PFSK-1 (cell line): ENCODE results near the gene SKAP1.

Experiments used
- POLR2AphosphoS5 ChIP-seq: IDR thresholded peaks from 2 replicates; pipeline ENCODE4 v1.6.1; 2012; ENCODE audit warnings: low read depth, mild to moderate bottlenecking, control low read depth, low read length, moderate library complexity
- REST ChIP-seq, 2 experiments: IDR thresholded peaks; 2 replicates each; pipeline versions ENCODE4 v1.6.1 to v1.8.0; 2011 to 2012; ENCODE audit warnings: low read depth in 2 of 2, low read length in 2 of 2, control low read depth in 1 of 2, inconsistent platforms in 1 of 2, mild to moderate bottlenecking in 1 of 2, moderate library complexity in 1 of 2; ENCODE audit not compliant: insufficient read depth in 1 of 2
- SIN3A ChIP-seq: IDR thresholded peaks from 2 replicates; pipeline ENCODE4 v1.6.1; 2012; ENCODE audit warnings: mild to moderate bottlenecking, low read length, moderate library complexity, borderline replicate concordance; ENCODE audit not compliant: insufficient read depth
- TAF1 ChIP-seq: IDR thresholded peaks from 2 replicates; pipeline ENCODE4 v1.6.1; 2012; ENCODE audit warnings: low read length, control low read depth, borderline replicate concordance; ENCODE audit not compliant: insufficient read depth

GRCh38 chr17:48181653-48182052, 248.4 kb downstream of the SKAP1 start:
- no peak for TF ChIP-seq TAF1
- TF ChIP-seq POLR2AphosphoS5: no peak
- no peak for TF ChIP-seq SIN3A
- TF ChIP-seq REST (IDR thresholded peaks at IDR 0.05; ENCODE audit: insufficient read depth in 1 of 2, low read depth in 2 of 2, low read length in 2 of 2): no peak
